K562 (cell line): ENCODE measurements around the gene LRP1. TPM values are rescaled to one million over a fixed set of nuclear protein-coding genes. Genes with fewer than 3 reads are reported as not detected.

Experiments used
- ATAC-seq: fragments of 200-7000 bp; cut with Tn5 transposase; 3 replicates; pipeline ENCODE4 v1.9.1; 2020; ENCODE audit warnings: moderate library complexity
- BruUV-seq: library from RNA; stranded (reverse); fragments of 400-500 nt; replicated peaks from 2 replicates; lab custom pipeline; 2021; lab: Mats Ljungman, UMichigan
- CTCF ChIA-PET: fragments of 300-600 bp; formaldehyde crosslinking; extraction: SDS; loops from one replicate; lab custom pipeline; 2021; ENCODE audit warnings: low intra/inter-chr PET ratio; lab: Yijun Ruan, JAX
- POLR2A ChIA-PET: fragments of 300-600, 350-650 bp; sonication (Branson Sonifier 250); formaldehyde crosslinking; extraction: SDS; loops from one replicate; lab custom pipeline; 2021; ENCODE audit warnings: antibody characterized with exemption, inconsistent platforms; lab: Yijun Ruan, JAX
- DNase-seq, 4 experiments: peaks; one replicate each; pipeline versions ENCODE4 v3.0.0 to v3.0.0-alpha.2; 2011 to 2018; ENCODE audit warnings: low spot score in 3 of 4, mixed read lengths in 3 of 4; ENCODE audit errors: extremely low read depth in 1 of 4
- FAIRE-seq: peaks from 2 replicates; lab custom pipeline; 2011; peaks lifted over from hg19 to GRCh38; lab: Jason Lieb, UNC
- H2AFZ ChIP-seq: 2 replicates; pipeline ENCODE4 v1.6.0; 2011; ENCODE audit warnings: low read depth, low read length, control low read depth, inconsistent platforms
- H3K27ac ChIP-seq: fragments of 200-600 bp; 3 replicates; pipeline ENCODE4 v1.8.0; 2011; ENCODE audit warnings: low read depth, mild to moderate bottlenecking, control low read depth, inconsistent platforms, low read length, moderate library complexity, mixed read lengths; ENCODE audit errors: extremely low read depth
- H3K27me3 ChIP-seq, 2 experiments: fragments of 300-600 bp in 1 of 2; 2 replicates in 1 of 2; 3 replicates in 1 of 2; pipeline versions ENCODE4 v1.6.0 to v1.8.0; 2011; ENCODE audit warnings: inconsistent platforms in 2 of 2, low read length in 2 of 2, mild to moderate bottlenecking in 1 of 2, mixed read lengths in 1 of 2, moderate library complexity in 1 of 2; ENCODE audit not compliant: control insufficient read depth in 2 of 2, insufficient read depth in 2 of 2
- H3K36me3 ChIP-seq: fragments of 300-600 bp; 3 replicates; pipeline ENCODE4 v1.8.0; 2011; ENCODE audit warnings: mild to moderate bottlenecking, low read length, inconsistent platforms; ENCODE audit not compliant: control insufficient read depth, insufficient read depth
- H3K4me1 ChIP-seq, 2 experiments: fragments of 200-600 bp in 1 of 2; replicated peaks in 1 of 2; 2 replicates in 1 of 2; 3 replicates in 1 of 2; pipeline versions ENCODE4 v1.5.1 to v1.8.0; 2011; ENCODE audit warnings: inconsistent platforms in 2 of 2, low read length in 2 of 2, mild to moderate bottlenecking in 1 of 2, mixed read lengths in 1 of 2, moderate library complexity in 1 of 2; ENCODE audit not compliant: control insufficient read depth in 2 of 2, insufficient read depth in 2 of 2
- H3K4me2 ChIP-seq: 2 replicates; pipeline ENCODE4 v1.6.1; 2011; ENCODE audit warnings: low read length, control low read depth, inconsistent platforms, mixed read lengths; ENCODE audit not compliant: insufficient read depth
- H3K4me3 ChIP-seq: fragments of 200-600 bp; sonication (generic), shearing (Covaris generic); 2 replicates; pipeline ENCODE4 v1.5.1; 2016; ENCODE audit warnings: control low read depth, inconsistent platforms
- H3K79me2 ChIP-seq: fragments of 200-600 bp; 3 replicates; pipeline ENCODE4 v1.8.0; 2011; ENCODE audit warnings: low read length, inconsistent platforms; ENCODE audit not compliant: control insufficient read depth, insufficient read depth
- H3K9ac ChIP-seq, 2 experiments: 2 replicates each; pipeline versions ENCODE4 v1.6.0 to v1.6.1; 2011; ENCODE audit warnings: low read depth in 2 of 2, low read length in 2 of 2, control low read depth in 1 of 2, inconsistent platforms in 1 of 2, mild to moderate bottlenecking in 1 of 2, mixed read lengths in 1 of 2; ENCODE audit not compliant: insufficient read depth in 1 of 2
- H3K9me1 ChIP-seq: one replicate; pipeline ENCODE4 v1.6.0; 2011; ENCODE audit warnings: inconsistent platforms, mild to moderate bottlenecking, low read length, moderate library complexity; ENCODE audit not compliant: control insufficient read depth, insufficient read depth
- H3K9me3 ChIP-seq: replicated peaks from 2 replicates; pipeline ENCODE4 v1.5.1; 2011; ENCODE audit warnings: low read depth, low read length, inconsistent platforms; ENCODE audit not compliant: control insufficient read depth, insufficient read depth
- H4K20me1 ChIP-seq: replicated peaks from 2 replicates; pipeline ENCODE4 v1.6.1; 2011; ENCODE audit warnings: low read length, inconsistent platforms, mixed read lengths; ENCODE audit not compliant: control insufficient read depth, insufficient read depth
- ARID4B ChIP-seq: sonication (generic); formaldehyde crosslinking; IDR thresholded peaks from 2 replicates; pipeline ENCODE4 v1.8.0; 2022; ENCODE audit warnings: mild to moderate bottlenecking, missing genetic modification reagents
- BCLAF1 ChIP-seq, 2 experiments: fragments of 450-650 bp in 1 of 2; IDR thresholded peaks; 2 replicates each; pipeline ENCODE4 v1.6.1; 2011 to 2017; ENCODE audit warnings: low read depth in 2 of 2, antibody characterized with exemption in 1 of 2, borderline replicate concordance in 1 of 2, low read length in 1 of 2, mild to moderate bottlenecking in 1 of 2, mixed read lengths in 1 of 2; ENCODE audit not compliant: control insufficient read depth in 1 of 2
- CEBPB ChIP-seq: fragments of 450-650 bp; IDR thresholded peaks from 2 replicates; pipeline ENCODE4 v1.6.1; 2016; ENCODE audit warnings: missing genetic modification characterization, missing compliant biosample characterization
- ETV5 ChIP-seq: sonication (generic); formaldehyde crosslinking; IDR thresholded peaks from 2 replicates; pipeline ENCODE4 v1.4.0; 2020; ENCODE audit warnings: low read depth, mild to moderate bottlenecking, missing genetic modification reagents
- IRF2 ChIP-seq: sonication (generic); formaldehyde crosslinking; IDR thresholded peaks from 2 replicates; pipeline ENCODE4 v1.8.1; 2022; ENCODE audit warnings: mild to moderate bottlenecking, missing genetic modification reagents
- MYBL2 ChIP-seq, 2 experiments: fragments of 450-650 bp in 1 of 2; sonication (generic) in 1 of 2; formaldehyde crosslinking in 1 of 2; IDR thresholded peaks; 2 replicates each; pipeline versions ENCODE4 v1.6.1 to v1.8.1; 2017 to 2022; ENCODE audit warnings: borderline replicate concordance in 1 of 2, inconsistent platforms in 1 of 2, low read depth in 1 of 2, mild to moderate bottlenecking in 1 of 2, missing genetic modification reagents in 1 of 2, moderate library complexity in 1 of 2
- PKNOX1 ChIP-seq: fragments of 450-650 bp; IDR thresholded peaks from 2 replicates; pipeline ENCODE4 v1.6.1; 2016
- THRAP3 ChIP-seq: fragments of 450-650 bp; IDR thresholded peaks from 2 replicates; pipeline ENCODE4 v1.6.1; 2016; ENCODE audit warnings: mild to moderate bottlenecking, inconsistent platforms, borderline replicate concordance
- WGBS: fragments of 100-300 bp; shearing (Covaris generic); methylation state at CpG from one replicate; pipeline ENCODE4 v1.1.6; 2016; ENCODE audit warnings: low coverage, mixed read lengths; ENCODE audit not compliant: insufficient coverage; ENCODE audit errors: missing lambda C conversion rate; 5-methylcytosine and 5-hydroxymethylcytosine counted together
- in situ Hi-C: fragments of 300-500 bp; cut with MboI; formaldehyde crosslinking; loops from 4 replicates; pipeline ENCODE4 v1.15.0; 2018; ENCODE audit warnings: inconsistent platforms, mixed read lengths
- intact Hi-C: fragments of 100-400 bp; cut with micrococcal nuclease; formaldehyde crosslinking; loops from 2 replicates; pipeline ENCODE4 v1.14.2; 2022
- polyA plus RNA-seq, 8 experiments: library from polyadenylated mRNA; depleted of rRNA in 4 of 8; stranded (reverse) in 5 of 8; unstranded in 3 of 8; fragments of >200 nt; fragmentation: Nextera tagmentation in 2 of 8; fragmentation: Illumina TruSeq in 1 of 8; extraction: Ambion mirVana in 2 of 8; extraction: Trizol in 1 of 8; gene quantifications; 2 replicates each; pipeline versions ENCODE4 v1.2.1 to v1.2.3, GENCODE V29; 2011 to 2014; ENCODE audit warnings: inconsistent platforms in 1 of 8, missing spikeins in 1 of 8
- total RNA-seq, 7 experiments: library from RNA; depleted of rRNA in 6 of 7; stranded (reverse); fragments of >200 nt in 6 of 7; fragmentation: Illumina TruSeq in 2 of 7; extraction: Trizol in 2 of 7; gene quantifications; 2 replicates each; pipeline versions ENCODE4 v1.2.1 to v1.2.3, GENCODE V29; 2011 to 2021; ENCODE audit warnings: low replicate concordance in 1 of 7

Gene LRP1
- total and polyA plus RNA-seq, 9 of the 15 experiments (the other 6 are each of a cell fraction or from before 2014, with no cell fraction given): 0.04 to 0.64 (median 0.19) TPM; not detected in 2

GRCh38 chr12:57218030-57218853 lies 90.0 kb downstream of the LRP1 start:
- CTCF ChIA-PET: no interaction called here
- 22% methylated on average over 5 of the region's 5 CpGs for WGBS
- no TSS peak for BruUV-seq

More at GRCh38 chr12:57218030-57218853, 90.0 kb downstream of the LRP1 start:
- peaks cover 23 to 54% of the 10 kb centered on the region in 2 experiments for H3K4me1 ChIP-seq
- no peaks in the 10 kb centered on the region for H3K36me3 ChIP-seq
- H3K9me3 ChIP-seq: no peaks in the 10 kb centered on the region
- peak; percentile 52 for FAIRE-seq
- no peaks in the 10 kb centered on the region for H3K79me2 ChIP-seq
- H3K27ac ChIP-seq: no peak overlapping the region
- H3K9me1 ChIP-seq: peaks cover 3% of the 10 kb centered on the region
- POLR2A ChIA-PET: interaction anchor here (0.6 to 2.2 kb wide), 4 partner anchors 11 to 27 kb away, joined by 3 to 9 read pairs (median 6); partner anchors contain the start of gene SHMT2
- in situ Hi-C loops (no loop called here), intact Hi-C loops (no loop called here)
- TF ChIP-seq BCLAF1 (IDR thresholded peaks at IDR 0.05; ENCODE audit: borderline replicate concordance in 1 of 2, control insufficient read depth in 1 of 2, low read depth in 2 of 2, low read length in 1 of 2): no peak
- TF ChIP-seq THRAP3: no peak
- TF ChIP-seq CEBPB: no peak
- no peak for TF ChIP-seq PKNOX1
- no peak for TF ChIP-seq MYBL2 (IDR thresholded peaks at IDR 0.05; ENCODE audit: low read depth)
- TF ChIP-seq MYBL2 (CRISPR knock-in tag; IDR thresholded peaks at IDR 0.05; ENCODE audit: borderline replicate concordance): no peak
- 0 out of 2 replicates have a peak, but pooled peaks have one; percentile 6 for TF ChIP-seq ARID4B (CRISPR knock-in tag)
- TF ChIP-seq IRF2: no peak
- TF ChIP-seq ETV5 (CRISPR knock-in tag): no peak
- TF ChIP-seq, all 486 proteins: peak for 1
- DNase-seq (no peak), ATAC-seq (no peak)
- Histone ChIP-seq H3K4me3 (no peak overlapping the region), H4K20me1 (peaks cover 13% of the 10 kb centered on the region; the same call in 1 of the 2 replicates), H3K9ac (peak overlapping the region in 1 of 2 experiments; percentile 56; a peak in 1 of 4 replicates), H2AFZ (no peak overlapping the region), H3K27me3 (peaks cover 45 to 68% of the 10 kb centered on the region in 2 experiments), H3K4me2 (no peak overlapping the region)
